AG09309 (cell line): ENCODE results near the gene GRPEL1.
"Not testable (repeated sequence)": the region's sequence is repeated elsewhere in the genome, so short reads cannot be mapped to it uniquely, and the experiment has no call there.

Experiments used
- DNase-seq: peaks from one replicate; pipeline ENCODE4 v3.0.0-alpha.2; 2010; ENCODE audit warnings: low read depth
- H3K4me3 ChIP-seq: 2 replicates; pipeline ENCODE4 v1.5.1; 2011; ENCODE audit warnings: mild to moderate bottlenecking, low read depth, low read length, moderate library complexity; ENCODE audit not compliant: control insufficient read depth
- CTCF ChIP-seq: IDR thresholded peaks from 2 replicates; pipeline ENCODE4 v1.5.1; 2011; ENCODE audit warnings: mild to moderate bottlenecking, low read depth, low read length, inconsistent platforms; ENCODE audit not compliant: insufficient read depth, control insufficient read depth; ENCODE audit errors: missing control alignments

The GRPEL1 gene

GRCh38 chr4:7094916-7095315 is 27.1 kb upstream of the GRPEL1 start:
- no peak overlapping the region for H3K4me3 ChIP-seq
- DNase-seq = no peak
- TF ChIP-seq CTCF = no peak

DNA sequence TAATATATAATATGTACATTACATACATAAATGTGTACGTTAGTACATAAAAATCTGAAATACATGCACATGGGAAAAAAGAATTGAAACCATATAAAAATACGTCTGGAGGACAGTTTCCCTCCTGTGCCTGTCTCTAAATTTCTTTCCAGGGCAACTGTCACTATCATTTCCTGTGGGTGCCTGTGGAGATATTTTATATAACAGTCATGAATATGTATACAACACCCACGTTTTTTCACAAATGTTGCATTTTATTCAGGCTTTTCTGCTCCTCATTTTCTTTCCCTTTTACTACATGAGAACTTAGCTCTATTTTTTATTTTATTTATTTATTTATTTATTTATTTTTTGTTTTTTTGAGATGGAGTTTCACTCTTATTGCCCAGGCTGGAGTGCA is 24.2 kb upstream of the GRPEL1 start:
- TF ChIP-seq CTCF = no peak
- no peak overlapping the region for H3K4me3 ChIP-seq
- no peak for DNase-seq

DNA sequence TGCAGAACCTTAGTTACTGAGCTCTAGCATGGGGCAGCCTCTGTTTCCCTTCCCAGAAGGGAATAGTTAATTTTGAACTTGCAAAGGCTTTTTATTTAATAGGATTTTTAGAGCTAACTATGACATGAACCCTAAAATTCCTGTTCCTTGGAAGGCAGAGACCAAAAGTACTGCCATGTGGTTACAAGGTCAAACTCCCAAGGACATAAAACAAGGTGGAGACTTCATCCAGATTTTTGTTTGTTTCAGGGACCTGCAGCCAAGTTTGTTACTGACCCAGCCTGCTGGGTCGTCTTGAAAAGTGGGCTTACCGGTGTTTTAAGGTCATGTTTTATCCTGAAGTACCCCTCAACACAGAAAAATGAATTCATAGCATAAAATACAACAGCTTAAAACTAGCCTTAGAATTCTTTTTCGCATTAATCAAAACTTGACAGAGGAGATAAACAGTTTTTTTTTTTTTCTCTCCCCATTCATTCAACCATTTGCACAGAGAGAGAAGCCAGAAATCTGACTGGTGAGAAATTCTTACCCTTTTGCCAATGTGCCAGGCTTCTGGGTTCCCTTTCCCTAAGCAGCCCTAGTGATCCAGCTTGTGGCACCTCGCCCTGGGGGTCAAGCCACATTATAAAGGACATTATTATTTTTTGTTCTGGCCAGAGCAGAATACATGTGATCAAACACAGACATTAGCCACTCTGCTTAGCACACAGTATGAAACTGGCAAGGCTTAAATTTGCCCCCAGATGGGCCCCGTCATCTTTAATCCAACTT is 21.5 kb upstream of the GRPEL1 start:
- DNase-seq = no peak
- H3K4me3 ChIP-seq = no peak overlapping the region
- TF ChIP-seq CTCF = no peak

- no peak for DNase-seq
- H3K4me3 ChIP-seq = no peak overlapping the region
- TF ChIP-seq CTCF = no peak
Measured at GRCh38 chr4:7087036-7087435, 19.2 kb upstream of the GRPEL1 start.

DNA sequence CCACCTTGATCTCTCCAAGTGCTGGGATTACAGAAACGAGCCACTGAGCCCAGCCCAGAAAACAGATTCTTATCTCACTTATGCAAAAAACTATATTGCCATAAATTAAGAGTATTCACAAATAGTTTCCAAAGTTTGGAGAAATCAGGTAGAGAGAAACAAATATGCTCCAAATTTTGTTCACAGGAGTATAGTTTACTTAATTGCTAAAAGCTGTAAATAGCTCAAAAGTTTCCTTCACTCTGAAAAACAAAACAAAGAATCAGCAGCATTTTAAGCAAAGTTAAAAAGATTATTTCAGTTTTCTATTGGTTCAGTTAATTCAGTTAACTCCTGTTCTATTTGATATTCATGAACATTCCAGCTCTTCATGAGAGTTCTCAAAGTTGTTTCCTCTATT is 18.5 kb upstream of the GRPEL1 start:
- no peak for DNase-seq
- no peak for TF ChIP-seq CTCF
- H3K4me3 ChIP-seq = no peak overlapping the region

DNA sequence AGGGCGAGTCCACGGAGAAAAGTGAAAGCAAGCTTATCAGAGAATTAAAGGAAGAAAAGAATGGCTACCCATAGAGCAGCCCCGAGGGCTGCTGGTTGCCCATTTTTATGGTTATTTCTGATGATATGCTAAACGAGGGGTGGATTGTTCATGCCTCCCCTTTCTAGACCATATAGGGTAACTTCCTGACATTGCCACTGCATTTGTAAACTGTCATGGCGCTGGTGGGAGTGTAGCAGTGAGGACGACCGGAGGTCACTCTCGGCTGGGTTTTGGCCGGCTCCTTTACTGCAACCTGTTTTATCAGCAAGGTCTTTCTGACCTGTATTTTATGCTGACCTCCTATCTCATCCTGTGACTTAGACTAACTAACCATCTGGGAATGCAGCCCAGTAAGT is 16.7 kb upstream of the GRPEL1 start:
- DNase-seq, H3K4me3 ChIP-seq: not testable (repeated sequence)

DNA sequence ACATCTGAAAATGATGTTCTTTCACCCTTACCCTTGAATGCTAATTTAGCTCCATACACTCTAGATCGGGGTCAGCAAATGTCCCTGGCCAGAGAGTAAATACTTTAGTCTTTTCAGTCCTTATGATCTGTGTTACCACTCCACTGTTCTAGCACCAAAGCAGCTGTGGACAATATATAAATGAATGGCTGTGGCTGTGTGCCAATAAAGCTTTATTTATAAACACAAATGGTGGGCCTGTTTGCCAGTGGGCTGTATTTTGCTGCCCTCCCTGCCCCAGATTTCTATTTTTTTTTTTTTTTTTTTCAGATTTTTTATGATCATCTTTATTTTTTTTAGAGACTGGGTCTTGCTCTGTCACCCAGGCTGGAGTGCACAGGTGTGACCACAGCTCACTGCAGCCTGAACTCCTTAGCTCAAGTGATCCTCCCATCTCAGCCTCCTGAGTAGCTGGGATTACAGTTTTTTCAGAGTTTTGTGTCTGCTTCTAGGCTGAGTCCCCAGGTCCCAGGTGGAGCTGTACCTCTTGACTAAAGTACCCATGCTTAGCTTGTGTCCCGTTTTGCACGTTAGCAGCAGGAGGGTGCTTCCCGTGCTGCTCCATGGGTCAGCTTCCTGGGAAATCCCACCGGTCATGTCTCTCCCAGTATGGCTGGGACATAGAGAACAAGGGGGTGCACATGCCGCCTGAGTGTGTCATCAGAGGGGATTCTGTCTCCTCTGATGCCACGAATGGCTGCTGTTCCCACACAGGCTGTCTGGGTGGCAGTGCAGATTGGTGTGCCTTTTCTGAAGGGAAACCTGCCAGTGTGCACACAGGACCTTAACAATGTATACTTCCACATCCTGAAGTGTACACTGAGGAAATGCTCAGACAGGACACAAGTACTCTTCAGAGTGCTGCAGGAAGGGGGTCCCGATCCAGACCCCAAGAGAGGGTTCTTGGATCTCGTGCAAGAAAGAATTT is 16.0 kb upstream of the GRPEL1 start:
- no peak for TF ChIP-seq CTCF
- DNase-seq = no peak
- H3K4me3 ChIP-seq = no peak overlapping the region

- H3K4me3 ChIP-seq, DNase-seq: not testable (repeated sequence)
Measured at GRCh38 chr4:7079909-7080308, 12.0 kb upstream of the GRPEL1 start.

GRCh38 chr4:7079483-7079882 is 11.6 kb upstream of the GRPEL1 start:
- not testable (repeated sequence) for DNase-seq, H3K4me3 ChIP-seq
